NCI-H2029 treated with DMSO at 0.1 percent for 48 hours (cell line): ENCODE measurements around the gene FYN.
"Not testable (repeated sequence)": the region's sequence is repeated elsewhere in the genome, so short reads cannot be mapped to it uniquely, and the experiment has no call there.

Experiments used
- DNase-seq: peaks from one replicate; lab custom pipeline; 2025; lab: John Stamatoyannopoulos, UW

FYN gene

DNA sequence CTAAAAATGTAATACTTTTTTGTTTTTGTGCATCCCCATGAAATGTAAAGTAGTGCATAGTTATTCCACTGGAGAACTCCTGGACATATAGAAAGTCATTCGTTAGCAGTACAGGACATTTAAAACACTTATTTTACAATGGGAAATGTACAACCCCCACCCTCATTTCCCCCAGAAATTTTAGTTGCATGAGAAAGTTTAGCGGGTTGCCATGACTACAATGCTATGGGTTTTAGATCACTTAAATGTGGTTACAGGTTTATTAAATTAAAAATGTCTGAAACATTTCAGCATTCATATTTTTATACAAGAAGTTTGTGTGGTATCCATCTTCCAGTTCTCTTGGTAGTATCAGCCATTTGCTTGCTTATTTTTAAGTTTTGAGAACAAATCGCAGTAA lies 212.7 kb downstream of the FYN start:
- DNase-seq: no peak

DNA sequence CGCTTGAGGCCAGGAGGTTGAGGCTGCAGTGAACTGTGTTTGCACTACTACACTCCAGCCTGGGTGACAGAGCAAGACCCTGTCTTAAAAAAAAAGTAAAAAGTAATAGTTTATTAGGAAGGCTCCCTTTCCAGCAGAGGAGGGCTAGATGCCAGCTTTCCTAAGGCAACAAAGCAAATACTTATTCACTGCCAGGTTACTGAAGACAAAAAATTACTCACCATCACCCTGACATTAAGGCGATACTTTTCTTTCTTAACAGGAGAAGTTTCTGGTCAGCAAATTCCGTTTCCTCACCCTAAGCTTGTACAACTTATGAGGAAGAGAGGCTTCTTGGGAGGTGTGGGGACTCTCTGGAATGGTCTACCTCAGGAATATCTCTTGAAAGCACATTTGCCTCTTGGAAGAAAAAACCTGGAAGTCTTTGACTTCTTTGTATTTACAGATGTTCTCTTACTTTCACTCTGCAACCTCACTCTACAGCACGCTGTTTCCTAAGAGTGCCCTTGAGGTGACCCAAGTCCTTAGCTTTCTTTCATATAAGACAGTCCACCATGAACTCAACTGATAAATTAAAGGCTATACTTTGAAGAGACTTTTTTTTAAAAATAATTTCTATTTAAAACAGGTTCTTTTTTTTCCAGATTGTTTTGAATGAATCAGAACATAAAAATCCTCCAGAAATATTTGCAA lies 214.6 kb downstream of the FYN start:
- no peak for DNase-seq

DNA sequence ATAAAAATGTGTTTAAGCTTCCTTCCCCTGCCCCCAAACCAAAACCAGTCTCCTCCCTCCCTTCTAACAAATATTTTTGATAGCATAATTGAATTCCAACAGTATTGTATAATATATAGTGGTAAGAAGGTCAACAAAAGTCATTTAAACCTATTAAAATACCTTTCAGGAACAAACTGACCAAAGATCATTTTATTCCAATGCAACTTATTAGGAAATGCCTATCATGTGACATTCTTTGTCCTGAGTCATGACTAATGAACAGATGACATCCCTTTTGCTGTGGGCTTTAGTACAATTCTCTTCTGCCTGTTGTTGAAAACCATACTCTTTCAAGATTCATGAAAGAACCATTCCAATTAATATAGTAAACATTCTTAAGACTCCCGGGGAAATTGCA lies 216.1 kb downstream of the FYN start:
- DNase-seq: no peak

DNA sequence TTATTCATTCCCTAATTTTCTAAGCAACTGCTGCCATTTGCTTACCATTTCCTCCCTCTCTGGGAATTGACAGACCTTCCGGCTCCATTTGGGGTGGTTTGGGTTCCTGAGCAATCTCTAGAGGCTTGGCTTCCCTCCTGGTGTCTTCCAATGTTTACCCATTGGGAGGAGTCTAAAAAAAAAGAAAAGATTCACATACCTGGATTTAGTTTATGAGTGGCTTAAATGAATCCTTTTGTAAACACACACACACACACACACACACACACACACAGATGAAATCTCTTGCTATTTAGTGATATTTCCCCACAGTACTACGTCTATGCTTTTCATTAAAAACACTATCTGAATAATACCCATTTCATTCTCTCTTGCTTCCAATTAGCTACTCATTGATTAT lies 219.3 kb downstream of the FYN start:
- peak; percentile 92 for DNase-seq

DNA sequence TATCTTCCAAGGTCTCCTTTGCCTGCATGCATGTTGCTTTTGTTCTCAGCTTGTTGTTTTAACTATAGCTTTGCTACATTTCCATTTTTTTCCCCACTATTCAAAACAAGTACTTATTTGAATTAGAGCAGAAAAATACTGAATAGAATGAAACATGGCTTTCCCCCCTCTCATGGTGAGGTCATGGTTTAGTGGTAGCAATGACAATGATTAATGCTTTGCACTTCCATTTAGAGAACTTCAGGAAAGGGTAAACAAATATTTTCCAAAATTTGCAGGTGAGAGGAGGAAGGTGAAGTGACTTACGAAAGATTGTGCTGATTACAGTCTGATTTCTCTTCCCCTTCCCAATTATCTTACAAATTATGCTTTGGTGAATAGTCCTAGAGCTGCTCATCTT lies 219.8 kb downstream of the FYN start:
- peak; percentile 72 for DNase-seq

DNA sequence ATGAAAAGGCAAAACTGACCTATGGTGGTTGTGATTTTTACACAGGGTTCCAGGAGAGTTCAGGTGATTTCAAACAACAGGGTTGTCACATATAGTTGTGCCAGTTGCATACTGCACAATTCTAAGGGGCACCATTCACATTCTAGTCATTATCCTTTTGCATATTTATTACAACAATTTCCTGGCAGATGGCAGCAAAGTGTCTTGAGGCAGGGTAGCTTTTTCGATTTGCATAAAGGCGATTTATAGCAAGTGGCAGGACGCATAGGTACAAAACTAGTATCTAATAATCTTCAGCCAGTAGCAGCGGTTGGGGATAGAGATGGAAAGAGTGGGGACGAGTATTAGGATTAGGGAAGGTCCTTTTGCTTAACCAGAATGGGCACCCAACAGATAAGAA lies 221.1 kb downstream of the FYN start:
- no peak for DNase-seq

DNA sequence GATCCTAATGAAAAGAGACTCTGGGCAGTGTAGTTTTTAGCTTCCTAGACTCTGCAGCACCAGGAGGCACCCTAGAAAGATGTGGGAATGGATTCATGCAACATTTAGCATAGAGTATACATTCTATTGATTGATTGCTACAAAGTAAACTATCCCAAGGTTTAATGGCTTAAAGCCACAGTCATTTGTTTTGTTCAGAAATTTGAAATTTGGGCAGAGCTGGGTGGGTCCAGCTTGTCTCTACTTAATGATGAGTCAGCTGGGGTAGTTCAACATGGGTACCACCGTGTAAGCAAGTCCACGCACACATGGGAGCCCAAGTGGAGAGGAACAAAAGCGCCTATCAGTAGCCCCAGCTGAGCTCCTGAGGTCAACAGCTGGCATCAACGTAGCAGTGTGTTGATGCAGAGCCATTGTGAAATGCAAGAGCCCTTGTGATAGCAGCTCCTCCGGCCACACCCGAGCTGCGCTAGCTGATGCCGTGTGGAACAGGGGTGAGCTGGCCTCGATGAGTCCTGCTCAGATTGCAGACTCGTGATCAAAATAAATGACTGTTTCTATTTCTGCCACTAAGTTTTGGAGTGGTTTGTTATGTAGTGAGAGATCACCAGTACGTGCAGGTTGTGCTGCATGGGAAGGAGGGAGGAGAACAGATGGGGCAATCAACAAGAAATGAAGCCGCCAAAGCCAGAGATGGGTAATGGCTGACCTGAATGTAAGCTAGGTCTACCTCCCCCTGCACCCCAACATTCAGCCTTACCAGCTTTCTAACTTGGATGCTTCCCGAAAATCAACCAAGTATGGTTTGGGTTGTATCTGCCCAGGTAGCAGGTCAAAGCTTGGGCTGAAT lies 221.8 kb downstream of the FYN start:
- DNase-seq: peak; percentile 52

DNA sequence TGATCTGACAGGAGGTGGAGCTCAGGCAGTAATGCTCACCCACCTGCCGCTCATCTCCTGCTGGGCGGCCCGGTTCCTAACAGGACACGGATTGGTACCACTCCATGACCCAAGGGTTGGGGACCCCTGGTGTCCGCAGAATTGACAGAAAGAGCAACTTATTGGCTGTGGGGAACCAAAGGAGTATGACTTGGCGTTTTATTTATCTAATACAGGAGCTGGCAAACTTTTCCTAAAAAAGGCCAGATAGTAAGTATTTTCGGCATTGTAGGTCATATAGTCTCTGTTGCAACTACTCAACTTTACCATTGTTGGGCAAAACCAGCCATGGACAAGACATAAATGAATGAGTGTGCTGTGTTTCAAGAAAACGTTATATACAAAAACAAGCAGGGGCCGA lies 223.2 kb downstream of the FYN start:
- DNase-seq: no peak

DNA sequence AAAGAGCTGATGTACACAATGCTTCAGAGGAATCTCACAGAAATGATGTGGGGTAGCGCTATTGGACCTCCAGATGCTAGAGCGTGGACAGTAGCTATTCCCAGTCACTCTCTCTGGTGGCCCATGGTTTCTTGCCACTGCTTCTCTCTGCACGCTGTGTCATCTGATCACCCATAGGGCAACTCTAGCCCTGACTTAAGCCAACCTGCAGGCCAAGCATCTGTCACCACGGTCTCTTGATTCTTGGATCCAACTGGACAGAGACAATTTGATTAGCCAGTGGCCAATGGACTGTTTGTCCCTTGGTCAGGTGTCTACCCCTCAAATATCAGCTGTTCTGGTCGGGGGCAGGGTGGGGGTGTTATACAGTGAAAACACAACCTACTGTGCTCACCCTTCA lies 225.2 kb downstream of the FYN start:
- DNase-seq: no peak

DNA sequence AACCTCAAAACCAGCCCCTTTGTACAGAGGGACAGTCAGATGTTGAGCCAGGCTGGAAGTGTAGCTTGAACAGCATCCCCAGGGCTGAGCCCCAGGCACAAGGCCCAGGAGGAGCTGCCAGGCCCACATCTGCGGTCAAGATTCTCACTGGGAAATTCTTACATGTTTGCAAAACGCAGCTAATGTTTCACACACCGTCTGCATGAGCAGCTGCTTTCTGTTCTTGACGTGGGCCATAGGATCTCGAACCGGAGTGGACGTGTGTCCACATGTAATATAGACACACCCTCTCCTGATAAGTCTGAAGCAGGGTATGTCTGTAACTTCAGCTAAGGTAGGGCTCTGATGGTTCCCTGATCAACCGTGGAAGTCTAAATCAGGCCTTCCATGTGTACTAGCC lies 226.3 kb downstream of the FYN start:
- DNase-seq: no peak

DNA sequence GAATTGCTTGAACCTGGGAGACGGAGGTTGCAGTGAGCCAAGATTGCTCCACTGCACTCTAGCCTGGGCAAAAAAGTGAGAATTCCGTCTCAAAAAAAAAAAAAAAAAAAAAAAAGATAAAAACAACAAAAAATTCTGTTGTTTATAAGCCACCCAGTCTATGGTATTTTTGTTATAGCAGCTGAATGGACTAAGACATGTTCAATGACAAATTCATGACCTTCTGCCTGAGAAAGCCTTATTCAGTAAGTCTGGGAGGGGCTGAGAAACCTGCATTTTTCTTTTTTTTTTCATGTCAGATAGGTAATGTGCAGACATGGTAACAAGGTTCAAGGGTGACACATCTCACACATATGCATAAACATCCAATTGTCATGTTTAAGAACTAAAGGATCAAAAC lies 227.2 kb downstream of the FYN start:
- no peak for DNase-seq

DNA sequence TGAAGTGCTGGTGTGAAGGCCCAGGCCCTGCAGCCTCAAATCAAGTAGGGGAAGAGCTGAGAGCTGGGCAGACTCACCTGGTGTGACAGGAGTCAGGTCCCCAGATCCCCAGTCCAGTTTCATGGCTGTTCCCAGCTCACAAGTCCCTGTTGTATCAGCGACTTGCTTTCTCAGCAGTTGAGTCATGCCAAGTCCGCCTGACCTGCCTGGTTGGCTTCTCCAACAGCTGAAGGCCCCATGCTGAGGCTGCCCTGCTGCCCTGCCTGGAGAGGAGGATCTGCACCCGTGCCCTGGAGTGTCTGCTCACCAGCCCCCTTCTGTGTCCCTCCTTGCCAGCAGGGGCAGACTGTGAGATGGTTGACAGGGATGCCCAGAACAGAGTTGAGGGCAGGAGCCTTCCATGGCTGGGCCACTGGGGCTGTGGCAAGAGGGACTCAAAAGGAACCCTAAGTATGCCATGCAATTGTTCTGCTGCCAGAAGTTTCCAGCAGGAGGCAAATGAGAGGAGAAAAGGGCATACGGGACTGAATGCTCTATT lies 228.3 kb downstream of the FYN start:
- no peak for DNase-seq

DNA sequence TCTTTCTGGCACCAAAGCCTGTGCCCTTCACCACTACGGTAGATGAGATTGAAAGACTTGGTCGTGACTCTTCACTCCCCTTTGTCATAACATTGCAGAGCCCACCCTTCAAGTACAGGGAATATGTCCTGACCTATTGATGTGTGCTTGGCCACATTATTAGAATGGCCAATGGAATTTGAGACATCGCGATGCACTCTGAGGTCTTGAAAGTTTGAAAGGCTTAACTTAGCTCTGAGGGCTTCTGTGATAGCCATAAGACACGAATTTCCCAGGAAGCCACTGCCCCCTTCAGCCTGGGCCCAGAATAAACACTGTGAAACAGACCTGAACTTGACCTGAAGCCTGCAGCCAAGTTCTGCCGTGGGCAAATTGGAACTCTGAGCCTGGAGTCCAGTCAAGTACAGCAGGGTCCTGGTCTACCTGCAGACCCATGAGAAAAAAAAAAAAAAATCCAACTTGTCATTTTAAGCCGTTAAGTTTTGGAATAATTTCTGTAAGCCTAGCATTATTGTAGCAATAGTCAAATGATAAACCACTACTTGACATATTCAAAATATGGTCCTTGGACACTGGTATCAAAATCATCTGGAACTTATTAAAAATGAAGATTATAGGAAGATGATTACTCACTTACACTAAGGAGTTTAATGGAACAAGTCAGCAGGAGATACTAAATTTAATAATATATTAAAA lies 230.6 kb downstream of the FYN start:
- no peak for DNase-seq

DNA sequence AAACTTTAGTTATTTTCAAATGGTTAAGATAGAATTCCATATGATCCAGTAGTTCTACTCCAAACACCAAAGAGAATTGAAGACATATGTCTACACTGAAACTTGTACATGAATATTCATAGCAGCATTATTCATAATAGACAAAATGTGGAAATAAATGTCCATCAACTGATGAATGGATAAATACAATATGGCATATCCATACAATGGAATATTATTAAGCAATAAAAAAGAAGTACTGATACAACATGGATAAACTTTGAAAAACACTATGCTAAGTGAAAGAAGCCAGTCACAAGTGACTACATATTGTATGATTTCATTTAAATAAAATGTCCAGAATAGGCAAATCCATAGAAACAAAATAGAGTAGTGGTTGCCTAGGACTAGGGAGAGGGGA lies 234.0 kb downstream of the FYN start:
- no peak for DNase-seq

DNA sequence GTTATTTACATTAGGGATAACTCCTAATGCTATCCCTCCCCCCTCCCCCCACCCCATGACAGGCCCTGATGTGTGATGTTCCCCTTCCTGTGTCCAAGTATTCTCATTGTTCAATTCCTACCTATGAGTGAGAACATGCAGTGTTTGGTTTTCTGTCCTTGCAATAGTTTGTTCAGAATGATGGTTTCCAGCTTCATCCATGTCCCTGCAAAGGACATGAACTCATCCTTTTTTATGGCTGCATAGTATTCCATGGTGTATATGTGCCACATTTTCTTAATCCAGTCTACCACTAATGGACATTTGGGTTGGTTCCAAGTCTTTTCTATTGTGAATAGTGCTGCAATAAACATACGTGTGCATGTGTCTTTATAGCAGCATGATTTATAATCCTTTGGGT lies 238.3 kb downstream of the FYN start:
- not testable (repeated sequence) for DNase-seq

DNA sequence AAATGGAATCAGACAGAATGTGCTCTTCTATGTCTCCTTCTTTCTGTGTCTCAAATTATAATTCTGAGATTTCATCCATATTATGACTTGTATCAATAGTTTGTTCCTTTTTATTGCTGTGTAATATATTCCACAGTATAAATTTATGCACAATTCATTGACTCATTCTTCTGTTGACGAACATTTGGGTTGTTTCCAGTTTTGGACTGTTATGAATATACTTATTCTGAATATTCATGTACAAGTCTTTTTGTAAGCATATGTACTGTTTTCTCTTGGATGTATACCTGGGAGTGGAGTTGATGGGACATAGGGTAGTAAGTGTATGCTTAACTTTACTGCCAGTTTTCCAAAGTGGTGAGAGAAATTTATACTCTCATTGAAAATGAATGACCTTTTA lies 239.4 kb downstream of the FYN start:
- no peak for DNase-seq

DNA sequence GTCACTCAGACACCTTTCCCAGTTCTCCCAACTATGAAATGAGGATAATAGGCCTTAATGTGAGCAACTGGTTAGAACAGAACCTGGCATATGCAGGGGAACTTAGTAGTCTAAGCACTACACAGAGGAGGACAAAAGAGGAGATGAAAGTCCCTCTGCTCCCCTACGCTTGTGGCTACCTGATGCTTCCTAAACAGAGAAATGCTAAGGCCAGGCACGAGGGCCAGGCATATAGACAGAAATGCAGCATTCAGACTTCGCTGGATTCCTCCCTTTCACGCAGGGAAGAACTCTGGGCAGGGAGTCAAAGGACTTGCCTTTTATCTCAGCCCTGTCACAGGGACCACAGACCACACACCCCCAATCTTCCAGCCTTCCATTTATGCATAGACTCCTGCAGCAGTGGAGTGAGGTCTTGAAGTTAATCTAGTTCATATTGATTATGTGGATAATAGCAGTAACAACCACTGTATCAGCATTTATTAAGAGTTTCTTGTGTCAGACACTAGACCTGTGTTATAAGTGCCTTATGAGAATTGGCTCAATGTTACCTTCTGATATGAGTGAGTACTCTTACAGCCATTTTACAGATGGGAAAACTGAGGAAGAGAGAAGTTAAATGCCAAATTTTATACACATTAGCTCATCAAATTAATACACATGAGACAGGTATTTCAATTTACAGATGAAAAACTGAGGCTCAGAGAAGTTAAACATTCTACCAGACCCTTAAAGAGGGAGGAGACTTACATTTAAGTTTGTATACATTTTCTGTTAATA lies 240.6 kb downstream of the FYN start:
- no peak for DNase-seq

DNA sequence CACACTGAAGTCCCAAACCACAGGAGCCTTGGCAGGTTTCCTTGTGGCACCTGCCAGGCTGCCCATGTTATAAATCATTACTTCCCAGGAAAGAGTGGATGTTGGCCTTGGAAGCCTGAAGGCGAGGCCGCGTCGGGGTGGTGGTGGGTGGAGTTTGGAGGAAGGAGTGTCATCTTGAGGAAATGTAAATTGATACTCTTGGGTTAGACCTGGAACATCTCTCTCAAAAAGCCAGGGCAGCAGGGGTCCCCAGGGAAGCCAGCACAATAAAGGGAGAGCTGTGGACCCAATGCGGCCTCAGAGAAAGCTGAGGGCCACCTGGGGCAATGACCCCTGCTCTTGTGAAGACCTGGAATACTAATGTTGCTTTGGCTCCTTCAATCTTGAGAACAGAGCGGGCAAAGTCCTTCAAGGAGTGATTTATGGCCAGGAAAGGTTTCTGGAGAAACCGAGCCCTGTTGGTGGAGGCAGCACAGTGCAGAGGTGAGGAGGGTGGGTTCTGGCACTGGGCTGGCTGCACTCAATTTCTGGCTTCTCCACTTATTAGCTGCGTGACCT lies 241.3 kb downstream of the FYN start:
- DNase-seq: no peak

DNA sequence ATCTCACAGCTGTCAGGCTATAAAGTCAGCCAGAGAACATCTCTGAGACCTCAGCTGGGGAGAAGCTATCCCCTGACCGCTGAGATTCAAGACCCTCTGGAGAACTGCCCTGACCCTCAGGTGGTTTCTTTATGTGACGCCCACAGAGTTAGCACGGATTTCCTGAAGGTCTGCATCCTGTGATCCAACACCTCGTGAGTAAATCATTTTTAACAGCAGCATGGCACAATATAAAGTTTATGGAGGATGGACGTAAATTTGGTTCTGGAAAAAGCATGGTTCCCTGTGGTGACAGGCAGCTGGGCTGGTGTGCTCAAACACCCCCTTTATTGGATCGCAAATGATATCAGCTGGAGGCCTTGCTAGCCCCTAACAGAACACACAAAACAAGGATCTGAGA lies 242.2 kb downstream of the FYN start:
- no peak for DNase-seq

DNA sequence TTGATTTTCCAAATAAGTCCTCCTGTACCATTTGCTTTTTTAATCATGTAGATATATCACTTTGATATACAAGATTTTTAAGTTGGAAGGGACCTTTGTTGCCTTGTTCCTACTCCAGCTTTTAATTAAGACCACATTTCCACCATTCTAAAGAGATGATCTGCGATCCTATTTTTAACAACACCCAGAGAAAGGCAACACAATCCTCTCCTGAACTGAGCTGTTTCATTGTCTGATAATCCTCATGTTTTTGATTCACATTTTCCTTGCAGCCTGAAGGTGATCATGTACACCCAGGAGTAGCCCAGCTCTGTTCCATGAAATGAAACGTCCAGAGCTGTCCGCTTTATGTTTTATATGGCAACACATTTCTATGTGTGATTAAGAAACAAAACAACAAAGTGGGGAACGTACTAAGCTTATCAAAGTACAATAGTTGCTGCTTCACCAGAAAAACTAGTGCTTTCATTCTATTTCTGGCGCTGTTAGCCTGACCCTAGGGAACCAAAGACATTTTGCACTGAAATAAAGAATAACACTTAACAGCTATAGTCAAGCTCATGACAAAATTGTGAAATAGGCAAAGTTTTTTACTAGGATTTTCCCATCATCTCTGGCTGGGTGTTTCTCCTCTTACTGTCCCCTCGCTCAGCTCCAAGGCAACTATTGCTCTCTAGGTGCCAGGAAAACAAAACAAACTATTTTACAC lies 245.0 kb downstream of the FYN start:
- DNase-seq: no peak

DNA sequence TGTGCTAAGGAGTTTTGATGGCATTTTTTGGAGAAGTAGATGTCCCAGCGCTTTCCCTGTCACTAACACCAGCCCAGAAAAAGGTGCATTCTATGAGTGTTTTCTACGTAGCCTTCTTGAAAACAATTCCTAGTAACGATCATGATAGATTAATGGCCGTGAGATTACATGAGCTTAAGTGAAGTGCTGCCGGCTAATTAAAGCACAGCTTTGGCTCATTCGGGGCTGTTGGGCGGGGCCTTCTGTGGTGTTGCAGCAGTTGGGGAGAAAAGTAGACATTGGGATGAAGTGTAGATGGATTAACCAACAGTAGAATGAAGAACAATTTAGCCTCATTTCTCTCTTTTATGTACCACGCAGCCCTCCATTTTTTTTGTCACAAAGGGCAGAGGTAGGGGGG lies 246.8 kb downstream of the FYN start:
- DNase-seq: no peak
